GM12891 (cell line): ENCODE data around the gene IGF1R.

ENCODE experiments used
- PAX5 ChIP-seq: IDR thresholded peaks from 2 replicates; pipeline ENCODE4 v1.6.1; 2011; ENCODE audit warnings: low read length, moderate library complexity, mild to moderate bottlenecking; ENCODE audit not compliant: insufficient read depth, severe bottlenecking
- POLR2A ChIP-seq: IDR thresholded peaks from 2 replicates; pipeline ENCODE4 v1.6.1; 2011; ENCODE audit warnings: low read depth, low read length, control low read depth
- POLR2AphosphoS5 ChIP-seq: IDR thresholded peaks from 2 replicates; pipeline ENCODE4 v1.6.1; 2011; ENCODE audit warnings: low read depth, low read length, control low read depth
- SPI1 ChIP-seq: IDR thresholded peaks from 2 replicates; pipeline ENCODE4 v1.6.1; 2011; ENCODE audit warnings: low read depth, low read length, control low read depth
- TAF1 ChIP-seq: IDR thresholded peaks from 2 replicates; pipeline ENCODE4 v1.6.1; 2011; ENCODE audit warnings: low read depth, low read length, control low read depth

DNA sequence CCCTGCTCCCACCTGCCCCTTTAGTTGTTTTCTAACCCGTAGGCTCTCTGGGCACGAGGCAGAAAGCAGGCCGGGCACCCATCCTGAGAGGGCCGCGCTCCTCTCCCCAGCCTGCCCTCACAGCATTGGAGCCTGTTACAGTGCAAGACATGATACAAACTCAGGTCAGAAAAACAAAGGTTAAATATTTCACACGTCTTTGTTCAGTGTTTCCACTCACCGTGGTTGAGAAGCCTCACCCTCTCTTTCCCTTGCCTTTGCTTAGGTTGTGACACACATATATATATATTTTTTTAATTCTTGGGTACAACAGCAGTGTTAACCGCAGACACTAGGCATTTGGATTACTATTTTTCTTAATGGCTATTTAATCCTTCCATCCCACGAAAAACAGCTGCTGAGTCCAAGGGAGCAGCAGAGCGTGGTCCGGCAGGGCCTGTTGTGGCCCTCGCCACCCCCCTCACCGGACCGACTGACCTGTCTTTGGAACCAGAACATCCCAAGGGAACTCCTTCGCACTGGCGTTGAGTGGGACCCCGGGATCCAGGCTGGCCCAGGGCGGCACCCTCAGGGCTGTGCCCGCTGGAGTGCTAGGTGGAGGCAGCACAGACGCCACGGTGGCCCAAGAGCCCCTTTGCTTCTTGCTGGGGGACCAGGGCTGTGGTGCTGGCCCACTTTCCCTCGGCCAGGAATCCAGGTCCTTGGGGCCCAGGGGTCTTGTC is 310.7 kb downstream of the IGF1R start:
- TF ChIP-seq POLR2A (no peak), POLR2AphosphoS5 (no peak), SPI1 (no peak), TAF1 (no peak), PAX5 (no peak)
